Cardiac muscle cell (in vitro differentiated cells and primary cell): ENCODE measurements around the gene LMBR1. TPM values are rescaled to one million over a fixed set of nuclear protein-coding genes. Genes with fewer than 3 reads are reported as not detected.

Experiments used
- DNase-seq, 2 donors: peaks; one replicate each; pipeline versions ENCODE4 v3.0.0 to v3.0.0-alpha.2; 2010 to 2017; ENCODE audit warnings: low read depth in 1 of 2, low spot score in 1 of 2
- H3K27ac ChIP-seq: fragments of 200-600 bp; sonication (generic); 2 replicates; pipeline ENCODE4 v1.5.1; 2016
- H3K27me3 ChIP-seq: fragments of 200-600 bp; sonication (generic); 2 replicates; pipeline ENCODE4 v1.6.0; 2016; ENCODE audit warnings: control low read depth
- H3K36me3 ChIP-seq: fragments of 200-600 bp; sonication (generic); 2 replicates; pipeline ENCODE4 v1.5.1; 2016; ENCODE audit warnings: control low read depth
- H3K4me1 ChIP-seq: fragments of 200-600 bp; sonication (generic); 2 replicates; pipeline ENCODE4 v1.8.1; 2017; ENCODE audit warnings: low read depth, mild to moderate bottlenecking, mixed run types
- H3K4me3 ChIP-seq: fragments of 200-600 bp; sonication (generic); 2 replicates; pipeline ENCODE4 v1.5.1; 2016; ENCODE audit warnings: mild to moderate bottlenecking
- H3K9me3 ChIP-seq: fragments of 200-600 bp; sonication (generic); 2 replicates; pipeline ENCODE4 v1.5.1; 2017; ENCODE audit warnings: low read depth, mild to moderate bottlenecking, control low read depth
- polyA plus RNA-seq: library from polyadenylated mRNA; unstranded; fragments of >200 nt; fragmentation: Nextera tagmentation; extraction: Ambion mirVana; gene quantifications from 2 replicates; pipeline ENCODE4 v1.2.1, GENCODE V29; 2016
- total RNA-seq: library from RNA; depleted of rRNA; stranded (reverse); fragments of >200 nt; gene quantifications from 2 replicates; pipeline ENCODE4 v1.2.3, GENCODE V29; 2016
- TF ChIP-seq, protein P1 (sequence below): IDR thresholded peaks from 2 replicates; pipeline ENCODE4 v1.5.1; 2012; ENCODE audit warnings: low read depth, mild to moderate bottlenecking, low read length

Gene LMBR1
- total and polyA plus RNA-seq, 2 experiments from 2014 or later: 49.9 to 78.0 TPM

- TF ChIP-seq, protein P1, sequence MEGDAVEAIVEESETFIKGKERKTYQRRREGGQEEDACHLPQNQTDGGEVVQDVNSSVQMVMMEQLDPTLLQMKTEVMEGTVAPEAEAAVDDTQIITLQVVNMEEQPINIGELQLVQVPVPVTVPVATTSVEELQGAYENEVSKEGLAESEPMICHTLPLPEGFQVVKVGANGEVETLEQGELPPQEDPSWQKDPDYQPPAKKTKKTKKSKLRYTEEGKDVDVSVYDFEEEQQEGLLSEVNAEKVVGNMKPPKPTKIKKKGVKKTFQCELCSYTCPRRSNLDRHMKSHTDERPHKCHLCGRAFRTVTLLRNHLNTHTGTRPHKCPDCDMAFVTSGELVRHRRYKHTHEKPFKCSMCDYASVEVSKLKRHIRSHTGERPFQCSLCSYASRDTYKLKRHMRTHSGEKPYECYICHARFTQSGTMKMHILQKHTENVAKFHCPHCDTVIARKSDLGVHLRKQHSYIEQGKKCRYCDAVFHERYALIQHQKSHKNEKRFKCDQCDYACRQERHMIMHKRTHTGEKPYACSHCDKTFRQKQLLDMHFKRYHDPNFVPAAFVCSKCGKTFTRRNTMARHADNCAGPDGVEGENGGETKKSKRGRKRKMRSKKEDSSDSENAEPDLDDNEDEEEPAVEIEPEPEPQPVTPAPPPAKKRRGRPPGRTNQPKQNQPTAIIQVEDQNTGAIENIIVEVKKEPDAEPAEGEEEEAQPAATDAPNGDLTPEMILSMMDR: no peak
Measured at GRCh38 chr7:156656598-156656997, 236.4 kb downstream of the LMBR1 start.

GRCh38 chr7:156655983-156656382, 237.0 kb downstream of the LMBR1 start:
- H3K4me3 ChIP-seq: no peak overlapping the region
- DNase-seq: no peak
- TF ChIP-seq, protein P1: no peak
- H3K36me3 ChIP-seq: no peaks in the 10 kb centered on the region
- H3K27ac ChIP-seq: no peak overlapping the region
- no peaks in the 10 kb centered on the region for H3K4me1 ChIP-seq
- no peaks in the 10 kb centered on the region for H3K9me3 ChIP-seq
- H3K27me3 ChIP-seq: no peaks in the 10 kb centered on the region

More at GRCh38 chr7:156656598-156656997, 236.4 kb downstream of the LMBR1 start:
- DNase-seq: no peak
- Histone ChIP-seq H3K4me1 (no peaks in the 10 kb centered on the region), H3K9me3 (no peaks in the 10 kb centered on the region), H3K27ac (no peak overlapping the region), H3K27me3 (no peaks in the 10 kb centered on the region), H3K36me3 (no peaks in the 10 kb centered on the region), H3K4me3 (no peak overlapping the region)

DNA sequence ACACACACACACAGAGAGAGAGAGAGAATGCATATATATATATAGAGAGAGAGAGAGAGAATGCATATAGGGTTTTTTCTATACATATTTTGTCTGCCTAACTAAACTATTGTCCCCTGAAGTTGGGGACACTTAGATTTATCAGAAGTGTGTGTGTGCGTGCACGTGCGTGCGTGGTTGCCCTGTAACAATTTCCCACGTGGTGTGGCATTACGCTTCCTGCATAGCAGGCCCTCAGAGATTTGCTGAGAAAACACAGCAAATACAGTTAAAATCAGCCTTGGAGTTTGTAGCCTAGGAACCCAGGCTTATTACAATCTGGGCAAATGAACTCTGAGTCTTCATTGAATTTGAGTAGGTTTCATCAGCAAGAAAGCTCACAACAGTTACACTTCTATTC, 237.7 kb downstream of the LMBR1 start:
- H3K36me3 ChIP-seq: no peaks in the 10 kb centered on the region
- TF ChIP-seq, protein P1: no peak
- H3K4me3 ChIP-seq: no peak overlapping the region
- H3K9me3 ChIP-seq: no peaks in the 10 kb centered on the region
- DNase-seq: no peak
- H3K27me3 ChIP-seq: no peaks in the 10 kb centered on the region
- H3K27ac ChIP-seq: no peak overlapping the region
- no peaks in the 10 kb centered on the region for H3K4me1 ChIP-seq

DNA sequence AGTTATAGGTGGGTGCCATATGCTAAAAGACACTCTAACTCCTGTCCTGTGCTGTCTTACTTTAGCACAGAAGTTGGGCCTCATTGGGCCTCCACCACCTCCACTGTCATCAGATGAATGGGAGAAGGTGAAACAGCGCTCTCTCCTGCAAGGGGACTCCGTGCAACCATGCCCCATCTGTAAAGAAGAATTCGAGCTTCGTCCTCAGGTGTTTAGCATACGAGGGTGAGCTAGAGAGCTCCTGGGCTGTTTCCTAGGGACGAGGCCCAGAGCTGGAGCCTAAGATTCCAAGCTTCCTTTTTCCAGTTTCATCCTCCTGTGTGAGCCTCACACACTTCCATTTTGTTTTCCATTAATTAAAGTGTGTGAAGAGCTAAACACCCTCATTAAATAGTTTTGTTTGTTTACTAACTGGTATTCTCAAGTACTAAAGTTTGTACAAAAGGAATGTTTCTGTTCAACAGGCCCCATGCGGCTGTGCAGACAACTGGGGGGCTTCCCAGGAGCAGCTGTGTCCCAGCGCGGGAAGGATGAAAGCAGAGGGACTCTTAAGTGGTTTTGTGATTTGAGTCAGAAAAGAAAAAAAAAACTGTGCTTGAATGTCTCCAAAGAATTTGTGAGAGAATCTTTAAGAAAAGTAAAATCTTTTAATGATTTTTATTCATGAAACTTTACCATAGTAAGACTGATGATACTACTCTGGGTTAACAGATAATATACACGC, 238.3 kb downstream of the LMBR1 start:
- Histone ChIP-seq H3K27me3 (no peaks in the 10 kb centered on the region), H3K9me3 (no peaks in the 10 kb centered on the region), H3K27ac (no peak overlapping the region), H3K4me1 (no peaks in the 10 kb centered on the region), H3K36me3 (no peaks in the 10 kb centered on the region), H3K4me3 (no peak overlapping the region)
- no peak for DNase-seq
- TF ChIP-seq, protein P1: no peak

DNA sequence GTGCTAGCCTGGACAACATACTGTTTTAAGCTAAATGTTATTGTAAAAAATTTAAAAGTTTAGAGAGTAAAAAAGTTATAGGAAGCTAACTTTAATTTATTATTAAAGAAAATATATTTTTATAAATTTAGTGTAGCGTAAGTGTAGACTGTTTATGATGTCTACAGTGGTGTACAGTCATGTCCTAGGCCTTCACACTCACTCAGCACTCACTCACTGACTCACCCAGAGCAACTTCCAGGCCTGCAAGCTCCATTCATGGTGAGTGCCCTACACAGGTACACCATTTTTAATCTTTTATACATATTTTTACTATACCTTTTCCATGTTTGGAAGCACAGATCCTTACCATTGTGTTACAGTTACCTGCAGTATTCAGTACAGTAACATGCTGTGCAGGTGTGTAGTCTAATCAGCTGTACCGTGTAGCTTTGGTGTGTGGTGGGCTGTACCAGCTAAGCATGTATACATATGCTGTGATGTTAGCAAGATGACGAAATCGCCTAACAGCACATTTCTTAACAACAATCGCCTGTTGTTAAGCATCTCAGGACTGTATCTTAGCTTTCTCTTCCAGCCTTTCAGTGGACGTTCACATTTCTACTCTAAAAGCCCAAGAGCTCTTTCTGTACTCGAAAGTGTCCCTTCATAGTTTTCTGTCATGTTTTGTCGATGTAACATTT, 240.0 kb downstream of the LMBR1 start:
- no peak overlapping the region for H3K4me3 ChIP-seq
- TF ChIP-seq, protein P1: no peak
- H3K27me3 ChIP-seq: no peaks in the 10 kb centered on the region
- DNase-seq: no peak
- no peaks in the 10 kb centered on the region for H3K4me1 ChIP-seq
- no peaks in the 10 kb centered on the region for H3K36me3 ChIP-seq
- H3K27ac ChIP-seq: no peak overlapping the region
- no peaks in the 10 kb centered on the region for H3K9me3 ChIP-seq
